OCI-LY7 (cell line): ENCODE measurements around the gene COL20A1. TPM values are rescaled to one million over a fixed set of nuclear protein-coding genes. Genes with fewer than 3 reads are reported as not detected.

Source experiments
- BruUV-seq: library from RNA; stranded (reverse); fragments of 400-500 nt; replicated peaks from 2 replicates; lab custom pipeline; 2021; lab: Mats Ljungman, UMichigan
- CTCF ChIA-PET: fragments of 300-600 bp; sonication (Branson Sonifier 250); formaldehyde crosslinking; loops from one replicate; lab custom pipeline; 2022; ENCODE audit warnings: antibody characterized with exemption; ENCODE audit not compliant: unreplicated experiment; lab: Charles Lee
- POLR2A ChIA-PET: fragments of 300-600 bp; sonication (Branson Sonifier 250); formaldehyde crosslinking; loops from one replicate; lab custom pipeline; 2022; ENCODE audit warnings: antibody characterized with exemption; lab: Charles Lee
- DNase-seq: peaks from one replicate; pipeline ENCODE4 v3.0.0-alpha.2; 2015; ENCODE audit warnings: low spot score
- H2AFZ ChIP-seq: fragments of 200-600 bp; sonication (generic), shearing (Covaris generic); 2 replicates; pipeline ENCODE4 v1.6.1; 2014; ENCODE audit warnings: mild to moderate bottlenecking, antibody characterized with exemption, low read length, moderate library complexity
- H3K27ac ChIP-seq: fragments of 200-600 bp; sonication (generic); 2 replicates; pipeline ENCODE4 v1.5.1; 2014; ENCODE audit warnings: mixed run types, low read depth, mild to moderate bottlenecking, moderate library complexity, low read length, inconsistent platforms; ENCODE audit not compliant: poor library complexity, severe bottlenecking
- H3K36me3 ChIP-seq: fragments of 200-600 bp; sonication (generic); 2 replicates; pipeline ENCODE4 v1.6.1; 2014; ENCODE audit warnings: mild to moderate bottlenecking, antibody characterized with exemption, low read length, moderate library complexity, mixed read lengths; ENCODE audit not compliant: insufficient read depth
- H3K4me1 ChIP-seq: fragments of 200-600 bp; sonication (generic); 2 replicates; pipeline ENCODE4 v1.5.1; 2014; ENCODE audit warnings: mild to moderate bottlenecking, low read length; ENCODE audit not compliant: insufficient read depth, poor library complexity, severe bottlenecking
- H3K4me2 ChIP-seq: fragments of 200-600 bp; sonication (generic); 2 replicates; pipeline ENCODE4 v1.6.1; 2014; ENCODE audit warnings: mild to moderate bottlenecking, low read length
- H3K4me3 ChIP-seq: fragments of 200-600 bp; sonication (generic); 2 replicates; pipeline ENCODE4 v1.5.1; 2014; ENCODE audit warnings: mild to moderate bottlenecking, low read depth, low read length; ENCODE audit not compliant: poor library complexity, severe bottlenecking
- H3K79me2 ChIP-seq: fragments of 200-600 bp; sonication (generic); 2 replicates; pipeline ENCODE4 v1.6.1; 2016; ENCODE audit warnings: low read depth, mild to moderate bottlenecking, low read length, moderate library complexity, mixed read lengths; ENCODE audit not compliant: insufficient read depth
- H3K9me2 ChIP-seq: fragments of 200-600 bp; sonication (generic); 2 replicates; pipeline ENCODE4 v1.6.1; 2016; ENCODE audit warnings: mild to moderate bottlenecking, low read length, mixed read lengths; ENCODE audit not compliant: insufficient read depth
- H3K9me3 ChIP-seq: fragments of 200-600 bp; sonication (generic); 2 replicates; pipeline ENCODE4 v1.6.1; 2014; ENCODE audit warnings: mild to moderate bottlenecking, mixed run types, low read length, mixed read lengths
- H4K20me1 ChIP-seq: fragments of 200-600 bp; sonication (generic); 2 replicates; pipeline ENCODE4 v1.6.1; 2014; ENCODE audit warnings: mild to moderate bottlenecking, antibody characterized with exemption, low read length, moderate library complexity, mixed read lengths; ENCODE audit not compliant: insufficient read depth
- EZH2phosphoT487 ChIP-seq: fragments of 200-600 bp; sonication (generic); IDR thresholded peaks from 2 replicates; pipeline ENCODE4 v1.6.1; 2018; ENCODE audit warnings: low read depth, borderline replicate concordance, mild to moderate bottlenecking, mixed run types, antibody characterized with exemption, low read length, moderate library complexity, mixed read lengths
- intact Hi-C: fragments of 100-400 bp; cut with micrococcal nuclease; formaldehyde crosslinking; loops from one replicate; pipeline ENCODE4 v1.10.0; 2022; ENCODE audit not compliant: unreplicated experiment
- total RNA-seq, 2 experiments: library from RNA; depleted of rRNA in 1 of 2; stranded (reverse); fragments of >200 nt in 1 of 2; shearing (Covaris generic) in 1 of 2; gene quantifications; 2 replicates each; pipeline ENCODE4 v1.2.3, GENCODE V29; 2014 to 2022
- TF ChIP-seq, protein P1 (sequence below): fragments of 200-600 bp; sonication (generic); conservative IDR thresholded peaks from 2 replicates; pipeline ENCODE4 v1.5.1; 2014; ENCODE audit warnings: mild to moderate bottlenecking, antibody characterized with exemption, low read length, moderate library complexity, mixed read lengths

COL20A1 gene
- total RNA-seq, 2 experiments from 2014 or later = 0.15 TPM; not detected in 1

- Histone ChIP-seq H3K4me3 (no peak overlapping the region), H2AFZ (no peak overlapping the region), H3K9me3 (no peaks in the 10 kb centered on the region), H3K4me1 (no peaks in the 10 kb centered on the region), H3K36me3 (no peaks in the 10 kb centered on the region), H3K27ac (no peak overlapping the region), H3K9me2 (no peaks in the 10 kb centered on the region), H3K4me2 (no peak overlapping the region), H4K20me1 (no peaks in the 10 kb centered on the region), H3K79me2 (no peaks in the 10 kb centered on the region)
- POLR2A ChIA-PET = no interaction called here
- CTCF ChIA-PET = no interaction called here
- BruUV-seq = no TSS peak
- intact Hi-C loops = no loop called here
- TF ChIP-seq, protein P1, sequence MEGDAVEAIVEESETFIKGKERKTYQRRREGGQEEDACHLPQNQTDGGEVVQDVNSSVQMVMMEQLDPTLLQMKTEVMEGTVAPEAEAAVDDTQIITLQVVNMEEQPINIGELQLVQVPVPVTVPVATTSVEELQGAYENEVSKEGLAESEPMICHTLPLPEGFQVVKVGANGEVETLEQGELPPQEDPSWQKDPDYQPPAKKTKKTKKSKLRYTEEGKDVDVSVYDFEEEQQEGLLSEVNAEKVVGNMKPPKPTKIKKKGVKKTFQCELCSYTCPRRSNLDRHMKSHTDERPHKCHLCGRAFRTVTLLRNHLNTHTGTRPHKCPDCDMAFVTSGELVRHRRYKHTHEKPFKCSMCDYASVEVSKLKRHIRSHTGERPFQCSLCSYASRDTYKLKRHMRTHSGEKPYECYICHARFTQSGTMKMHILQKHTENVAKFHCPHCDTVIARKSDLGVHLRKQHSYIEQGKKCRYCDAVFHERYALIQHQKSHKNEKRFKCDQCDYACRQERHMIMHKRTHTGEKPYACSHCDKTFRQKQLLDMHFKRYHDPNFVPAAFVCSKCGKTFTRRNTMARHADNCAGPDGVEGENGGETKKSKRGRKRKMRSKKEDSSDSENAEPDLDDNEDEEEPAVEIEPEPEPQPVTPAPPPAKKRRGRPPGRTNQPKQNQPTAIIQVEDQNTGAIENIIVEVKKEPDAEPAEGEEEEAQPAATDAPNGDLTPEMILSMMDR = no peak
- TF ChIP-seq EZH2phosphoT487 = no peak
- no peak for DNase-seq
Measured at GRCh38 chr20:63311186-63311832, 18.3 kb downstream of the COL20A1 start.

GRCh38 chr20:63311833-63312243 lies 18.9 kb downstream of the COL20A1 start:
- Histone ChIP-seq H2AFZ (no peak overlapping the region), H3K27ac (no peak overlapping the region), H3K9me2 (no peaks in the 10 kb centered on the region), H3K79me2 (no peaks in the 10 kb centered on the region), H3K4me3 (no peak overlapping the region), H3K4me1 (no peaks in the 10 kb centered on the region), H3K36me3 (no peaks in the 10 kb centered on the region), H4K20me1 (no peaks in the 10 kb centered on the region), H3K4me2 (no peak overlapping the region), H3K9me3 (no peaks in the 10 kb centered on the region)
- intact Hi-C loops = no loop called here
- no peak for DNase-seq
- ChIA-PET POLR2A (no interaction called here), CTCF (no interaction called here)
- TF ChIP-seq, protein P1 = no peak
- TF ChIP-seq EZH2phosphoT487 = no peak
- no TSS peak for BruUV-seq

DNA sequence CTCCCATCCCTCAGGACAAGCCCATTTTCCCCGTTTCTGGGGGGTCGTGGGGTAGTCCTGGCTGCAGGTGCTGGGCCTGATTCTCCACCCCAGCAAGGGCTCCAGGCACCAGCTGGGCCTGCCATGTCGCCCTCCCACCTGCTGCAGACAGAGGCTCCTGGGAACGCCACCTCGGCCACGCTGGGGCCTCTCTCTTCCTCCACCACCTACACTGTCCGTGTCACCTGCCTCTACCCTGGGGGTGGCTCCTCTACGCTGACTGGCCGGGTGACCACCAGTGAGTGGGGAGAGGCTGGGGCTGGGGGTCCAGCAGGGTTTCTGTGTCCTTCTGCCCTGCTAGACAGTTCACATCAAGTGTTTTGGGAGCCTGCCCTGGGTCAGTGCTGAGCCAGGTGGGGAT lies 19.3 kb downstream of the COL20A1 start:
- H2AFZ ChIP-seq = no peak overlapping the region
- intact Hi-C loops = no loop called here
- no peak overlapping the region for H3K27ac ChIP-seq
- no TSS peak for BruUV-seq
- TF ChIP-seq, protein P1 = no peak
- no peak for TF ChIP-seq EZH2phosphoT487
- DNase-seq = no peak
- ChIA-PET CTCF (no interaction called here), POLR2A (no interaction called here)
- no peaks in the 10 kb centered on the region for H3K36me3 ChIP-seq
- H3K4me3 ChIP-seq = no peak overlapping the region
- no peaks in the 10 kb centered on the region for H3K79me2 ChIP-seq
- no peak overlapping the region for H3K4me2 ChIP-seq
- no peaks in the 10 kb centered on the region for H3K4me1 ChIP-seq
- H3K9me2 ChIP-seq = no peaks in the 10 kb centered on the region
- H3K9me3 ChIP-seq = no peaks in the 10 kb centered on the region
- no peaks in the 10 kb centered on the region for H4K20me1 ChIP-seq
